SJCRH30 (cell line): ENCODE data around the gene CHMP1B. TPM values are rescaled to one million over a fixed set of nuclear protein-coding genes. Genes with fewer than 3 reads are reported as not detected.
A peak's percentile ranks its signal among the peaks of the same experiment; 100 is the strongest.

ENCODE experiments used
- DNase-seq, 2 experiments: peaks; one replicate each; pipeline ENCODE4 v3.0.0-alpha.2; 2015 to 2020
- H3K27ac ChIP-seq: fragments of 250-450 bp; sonication (Bioruptor Pico); 2 replicates; pipeline ENCODE4 v1.5.1; 2020; ENCODE audit warnings: mild to moderate bottlenecking, moderate library complexity
- H3K27me3 ChIP-seq: fragments of 250-450 bp; sonication (Bioruptor Pico); 2 replicates; pipeline ENCODE4 v1.5.1; 2020; ENCODE audit warnings: mild to moderate bottlenecking, moderate library complexity
- H3K36me3 ChIP-seq: fragments of 250-450 bp; sonication (Bioruptor Pico); 2 replicates; pipeline ENCODE4 v1.5.1; 2020; ENCODE audit warnings: mild to moderate bottlenecking, moderate library complexity
- H3K4me1 ChIP-seq: fragments of 250-450 bp; sonication (Bioruptor Pico); 2 replicates; pipeline ENCODE4 v1.5.1; 2020; ENCODE audit warnings: mild to moderate bottlenecking, moderate library complexity
- H3K4me3 ChIP-seq: fragments of 250-450 bp; sonication (Bioruptor Pico); 2 replicates; pipeline ENCODE4 v1.5.1; 2020; ENCODE audit warnings: mild to moderate bottlenecking, moderate library complexity
- H3K9me3 ChIP-seq: fragments of 250-450 bp; sonication (Bioruptor Pico); replicated peaks from 2 replicates; pipeline ENCODE4 v1.5.1; 2020; ENCODE audit warnings: mild to moderate bottlenecking, moderate library complexity
- total RNA-seq: library from RNA; depleted of rRNA; stranded (reverse); fragments of >200 nt; shearing (Covaris generic); gene quantifications from 2 replicates; pipeline ENCODE4 v1.2.3, GENCODE V29; 2014; rRNA removed

Gene CHMP1B
- 18.1 and 19.5 TPM in 2 replicates for total RNA-seq

GRCh38 chr18:11851146-11851805 lies at the start of gene CHMP1B:
CHMP1B (plus strand) TSS chr18:11851413; CDS start chr18:11851512, 99 bp downstream.
- DNase-seq = peak; percentile 92
- Histone ChIP-seq H3K36me3 (no peaks in the 10 kb centered on the region), H3K4me3 (peak within 1 kb of the TSS; percentile 70), H3K27ac (peak within 1 kb of the TSS; percentile 77), H3K9me3 (no peaks in the 10 kb centered on the region), H3K4me1 (peaks cover 9% of the 10 kb centered on the region), H3K27me3 (no peaks in the 10 kb centered on the region)

GRCh38 chr18:11801573-11801972 lies 49.6 kb upstream of the CHMP1B start:
- Histone ChIP-seq H3K36me3 (no peaks in the 10 kb centered on the region), H3K4me3 (no peak overlapping the region), H3K27ac (no peak overlapping the region), H3K9me3 (no peaks in the 10 kb centered on the region), H3K4me1 (peaks cover 10% of the 10 kb centered on the region), H3K27me3 (no peaks in the 10 kb centered on the region)
- no peak for DNase-seq

- no peak for DNase-seq
These were observed 49.1 kb upstream of the CHMP1B start for GRCh38 chr18:11802158-11802557.

GRCh38 chr18:11802586-11802985 lies 48.6 kb upstream of the CHMP1B start:
- Histone ChIP-seq H3K9me3 (no peaks in the 10 kb centered on the region), H3K4me1 (peaks cover 18% of the 10 kb centered on the region), H3K36me3 (no peaks in the 10 kb centered on the region), H3K27ac (no peak overlapping the region), H3K4me3 (no peak overlapping the region), H3K27me3 (no peaks in the 10 kb centered on the region)
- DNase-seq = no peak

More at GRCh38 chr18:11802158-11802557, 49.1 kb upstream of the CHMP1B start:
- Histone ChIP-seq H3K4me3 (no peak overlapping the region), H3K4me1 (peaks cover 14% of the 10 kb centered on the region), H3K27ac (no peak overlapping the region), H3K27me3 (no peaks in the 10 kb centered on the region), H3K9me3 (no peaks in the 10 kb centered on the region), H3K36me3 (no peaks in the 10 kb centered on the region)

GRCh38 chr18:11807233-11807632 lies 44.0 kb upstream of the CHMP1B start:
- Histone ChIP-seq H3K27me3 (no peaks in the 10 kb centered on the region), H3K4me3 (no peak overlapping the region), H3K27ac (peak overlapping the region; percentile 16; the same call in 1 of the 2 replicates), H3K9me3 (no peaks in the 10 kb centered on the region), H3K4me1 (peaks cover 23% of the 10 kb centered on the region), H3K36me3 (no peaks in the 10 kb centered on the region)
- DNase-seq = no peak

- DNase-seq = peak; percentile 13 to 17
- peaks cover 23% of the 10 kb centered on the region for H3K4me1 ChIP-seq
- H3K36me3 ChIP-seq = no peaks in the 10 kb centered on the region
- peak overlapping the region; percentile 11; the same call in 1 of the 2 replicates for H3K27ac ChIP-seq
- H3K4me3 ChIP-seq = no peak overlapping the region
- H3K9me3 ChIP-seq = no peaks in the 10 kb centered on the region
- no peaks in the 10 kb centered on the region for H3K27me3 ChIP-seq
These were observed 43.0 kb upstream of the CHMP1B start for GRCh38 chr18:11808001-11808855.

- H3K36me3 ChIP-seq = no peaks in the 10 kb centered on the region
- H3K27me3 ChIP-seq = no peaks in the 10 kb centered on the region
- no peak for DNase-seq
- no peak overlapping the region for H3K4me3 ChIP-seq
- peaks cover 23% of the 10 kb centered on the region for H3K4me1 ChIP-seq
- no peak overlapping the region for H3K27ac ChIP-seq
- no peaks in the 10 kb centered on the region for H3K9me3 ChIP-seq
These were observed 41.3 kb upstream of the CHMP1B start for GRCh38 chr18:11809895-11810294.

- no peak for DNase-seq
- no peaks in the 10 kb centered on the region for H3K9me3 ChIP-seq
- H3K27me3 ChIP-seq = no peaks in the 10 kb centered on the region
- H3K27ac ChIP-seq = no peak overlapping the region
- peaks cover 23% of the 10 kb centered on the region for H3K4me1 ChIP-seq
- no peak overlapping the region for H3K4me3 ChIP-seq
- H3K36me3 ChIP-seq = no peaks in the 10 kb centered on the region
These were observed 40.8 kb upstream of the CHMP1B start for GRCh38 chr18:11810379-11810778.

- no peaks in the 10 kb centered on the region for H3K27me3 ChIP-seq
- H3K4me3 ChIP-seq = no peak overlapping the region
- no peaks in the 10 kb centered on the region for H3K9me3 ChIP-seq
- DNase-seq = no peak
- no peaks in the 10 kb centered on the region for H3K36me3 ChIP-seq
- no peak overlapping the region for H3K27ac ChIP-seq
- peaks cover 20% of the 10 kb centered on the region for H3K4me1 ChIP-seq
These were observed 40.2 kb upstream of the CHMP1B start for GRCh38 chr18:11811009-11811408.

GRCh38 chr18:11817229-11817628 lies 34.0 kb upstream of the CHMP1B start:
- Histone ChIP-seq H3K4me1 (no peaks in the 10 kb centered on the region), H3K27me3 (no peaks in the 10 kb centered on the region), H3K36me3 (no peaks in the 10 kb centered on the region), H3K9me3 (no peaks in the 10 kb centered on the region), H3K4me3 (no peak overlapping the region), H3K27ac (no peak overlapping the region)
- no peak for DNase-seq

GRCh38 chr18:11818486-11819203 lies 32.6 kb upstream of the CHMP1B start:
- Histone ChIP-seq H3K4me3 (no peak overlapping the region), H3K4me1 (no peaks in the 10 kb centered on the region), H3K36me3 (no peaks in the 10 kb centered on the region), H3K27me3 (no peaks in the 10 kb centered on the region), H3K27ac (no peak overlapping the region), H3K9me3 (no peaks in the 10 kb centered on the region)
- DNase-seq = no peak

GRCh38 chr18:11819938-11820337 lies 31.3 kb upstream of the CHMP1B start:
- no peaks in the 10 kb centered on the region for H3K4me1 ChIP-seq
- no peak overlapping the region for H3K27ac ChIP-seq
- no peaks in the 10 kb centered on the region for H3K9me3 ChIP-seq
- no peak for DNase-seq
- H3K4me3 ChIP-seq = no peak overlapping the region
- H3K27me3 ChIP-seq = no peaks in the 10 kb centered on the region
- no peaks in the 10 kb centered on the region for H3K36me3 ChIP-seq

GRCh38 chr18:11820697-11821096 lies 30.5 kb upstream of the CHMP1B start:
- DNase-seq = no peak
- H3K27me3 ChIP-seq = no peaks in the 10 kb centered on the region
- no peaks in the 10 kb centered on the region for H3K9me3 ChIP-seq
- no peaks in the 10 kb centered on the region for H3K36me3 ChIP-seq
- no peak overlapping the region for H3K27ac ChIP-seq
- no peak overlapping the region for H3K4me3 ChIP-seq
- no peaks in the 10 kb centered on the region for H3K4me1 ChIP-seq

GRCh38 chr18:11821208-11821607 lies 30.0 kb upstream of the CHMP1B start:
- Histone ChIP-seq H3K9me3 (no peaks in the 10 kb centered on the region), H3K27me3 (no peaks in the 10 kb centered on the region), H3K27ac (no peak overlapping the region)

More at GRCh38 chr18:11821208-11821607, 30.0 kb upstream of the CHMP1B start:
- Histone ChIP-seq H3K36me3 (no peaks in the 10 kb centered on the region), H3K4me3 (no peak overlapping the region), H3K4me1 (no peaks in the 10 kb centered on the region)
- DNase-seq = no peak
